NCI-H748 (cell line): Measurements from ENCODE around the gene UBXN10.

Source experiments
- DNase-seq: peaks from one replicate; lab custom pipeline; 2025; ENCODE audit not compliant: unreplicated experiment; lab: John Stamatoyannopoulos, UW

The UBXN10 gene

DNA sequence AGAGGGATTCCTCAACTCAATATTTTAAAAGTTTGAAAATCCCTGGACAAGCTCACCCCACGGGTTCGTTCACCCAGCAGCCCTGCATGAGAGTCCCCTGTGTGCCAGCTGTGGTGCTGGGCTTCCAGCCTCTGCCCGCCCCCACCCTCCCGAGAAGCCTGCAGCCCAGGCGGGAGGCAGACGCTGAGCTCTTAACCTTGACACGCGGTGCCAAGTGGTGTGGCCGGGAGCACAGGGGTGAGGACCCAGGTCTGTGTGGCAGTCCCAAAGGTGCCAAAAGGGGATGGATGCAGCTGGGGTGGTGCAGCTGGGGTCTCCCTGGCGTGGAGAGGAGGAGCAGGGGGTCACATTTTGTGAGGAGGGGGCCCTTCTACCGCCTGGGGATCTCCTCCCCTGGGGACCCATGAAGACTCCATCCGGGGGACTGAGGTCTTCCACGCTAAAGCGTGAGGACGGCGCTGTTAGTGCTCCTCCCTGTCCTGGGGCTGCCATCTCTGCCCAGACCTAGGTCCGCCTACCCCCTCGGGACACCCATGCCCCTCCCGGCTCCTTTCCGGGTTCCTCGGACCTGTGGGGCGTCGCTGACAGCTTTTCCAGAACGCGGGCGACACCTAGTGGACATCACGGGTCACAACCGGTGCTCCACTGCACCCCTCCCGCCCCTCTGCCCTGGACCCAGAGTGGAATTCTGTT is 33.8 kb upstream of the UBXN10 start:
- DNase-seq, result peak; percentile 63

DNA sequence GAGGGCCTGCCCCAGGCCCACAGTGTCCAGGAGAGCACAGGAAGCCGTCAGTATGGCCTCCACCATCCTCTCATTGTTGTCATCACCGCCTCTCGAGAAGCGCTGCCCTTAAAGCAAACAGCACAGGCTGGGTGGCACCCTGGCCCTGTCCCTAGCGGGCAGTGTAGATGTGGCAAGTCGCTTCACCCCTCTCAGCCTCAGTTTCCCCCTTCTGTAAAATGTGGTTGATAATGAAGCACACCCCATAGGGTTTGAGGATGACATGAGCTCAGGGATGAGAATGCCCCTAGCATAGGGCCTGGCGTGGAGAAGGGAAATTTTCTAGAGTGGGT is 33.3 kb upstream of the UBXN10 start:
- no peak for DNase-seq

DNA sequence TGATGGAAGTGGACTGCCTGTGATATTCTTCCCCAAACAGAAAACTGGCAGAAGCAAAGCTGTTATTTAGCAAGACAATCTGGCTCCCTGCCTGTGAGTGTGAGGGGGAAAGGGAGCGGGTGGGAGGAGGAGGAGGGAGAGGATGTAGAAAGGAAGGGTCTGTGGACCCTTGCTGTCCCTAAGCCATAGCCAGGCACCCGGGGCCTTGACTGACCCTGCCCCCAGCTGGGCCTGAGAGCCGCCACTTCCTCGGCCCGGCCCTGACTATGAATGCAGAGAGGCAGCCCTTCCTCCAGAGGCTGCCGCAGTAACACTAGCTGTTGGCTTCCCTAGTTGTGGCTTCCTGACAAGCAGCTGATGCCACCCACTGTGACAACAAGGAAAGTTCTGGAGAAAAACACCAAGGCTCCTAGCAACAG is 32.9 kb upstream of the UBXN10 start:
- DNase-seq, result no peak

DNA sequence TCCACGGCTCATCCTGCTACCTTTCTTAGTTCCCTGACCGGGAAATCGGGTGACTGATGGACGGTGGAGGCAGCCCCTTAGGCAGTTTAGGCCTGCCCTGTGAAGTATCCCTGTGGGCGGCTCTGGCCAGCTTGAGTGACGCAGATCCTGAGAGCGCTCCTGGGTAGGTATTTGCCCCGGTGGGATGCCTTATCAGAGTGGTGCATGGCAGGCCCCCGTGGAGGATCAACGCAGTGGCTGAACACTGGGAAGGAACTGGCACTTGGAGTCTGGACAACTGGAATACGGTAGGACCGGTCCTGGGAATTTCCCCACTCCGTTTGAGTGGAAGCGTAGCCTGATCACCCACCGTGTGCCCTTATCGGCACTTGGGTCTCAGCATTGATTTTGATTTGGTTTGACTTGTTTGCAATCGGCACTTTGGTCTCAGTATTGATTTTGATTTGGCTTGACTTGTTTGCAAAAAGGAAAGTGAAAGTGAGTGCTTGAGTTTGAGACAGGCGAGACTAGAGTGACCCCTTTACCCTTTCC is 31.5 kb upstream of the UBXN10 start:
- DNase-seq, result no peak

DNA sequence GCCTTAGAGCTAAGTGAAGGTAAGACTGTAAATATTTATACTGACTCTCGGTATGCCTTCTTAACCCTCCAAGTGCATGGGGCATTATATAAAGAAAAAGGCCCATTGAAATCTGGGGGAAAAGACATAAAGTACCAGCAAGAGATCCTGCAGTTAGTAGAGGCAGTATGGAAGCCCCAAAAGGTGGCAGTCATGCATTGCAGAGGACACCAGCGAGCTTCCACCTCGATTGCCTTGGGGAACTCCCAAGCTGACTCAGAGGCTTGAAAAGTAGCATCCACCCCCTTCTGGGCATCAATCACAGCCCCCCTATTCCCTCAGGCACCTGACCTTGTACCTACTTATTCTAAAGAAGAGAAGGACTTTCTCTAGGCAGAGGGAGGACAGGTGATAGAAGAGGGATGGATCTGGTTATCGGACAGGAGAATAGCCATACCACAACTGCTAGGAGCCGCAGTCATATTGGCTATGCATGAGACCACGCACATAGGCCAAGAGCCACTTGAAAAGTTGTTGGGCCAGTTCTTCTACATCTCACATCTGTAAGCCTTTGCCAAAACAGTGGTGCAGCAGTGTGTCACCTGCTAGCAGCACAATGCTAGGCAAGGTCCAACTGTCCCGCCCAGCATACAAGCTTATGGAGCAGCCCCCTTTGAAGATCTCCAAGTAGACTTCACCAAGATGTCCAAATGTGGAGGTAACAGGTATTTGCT is 27.4 kb upstream of the UBXN10 start:
- DNase-seq, result no peak

DNA sequence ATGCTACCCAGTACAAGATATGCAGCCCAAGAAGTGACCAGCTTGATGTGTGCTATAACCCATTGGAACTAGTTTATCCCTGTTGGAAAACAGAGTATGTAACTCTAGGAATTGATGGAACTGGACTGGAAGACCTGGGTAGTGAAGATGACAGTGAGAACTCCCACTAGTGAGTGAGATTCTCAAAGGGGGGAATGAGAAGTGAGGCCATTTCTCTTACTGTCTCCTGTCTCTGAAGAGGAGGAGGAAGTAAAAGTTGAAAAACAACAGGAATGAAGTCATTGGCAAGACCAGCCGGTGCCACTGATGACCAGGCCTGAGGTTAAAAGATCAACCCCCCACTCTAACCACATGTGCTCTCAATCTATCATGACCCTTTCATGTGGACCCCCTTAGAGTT is 25.9 kb upstream of the UBXN10 start:
- DNase-seq, result no peak

DNA sequence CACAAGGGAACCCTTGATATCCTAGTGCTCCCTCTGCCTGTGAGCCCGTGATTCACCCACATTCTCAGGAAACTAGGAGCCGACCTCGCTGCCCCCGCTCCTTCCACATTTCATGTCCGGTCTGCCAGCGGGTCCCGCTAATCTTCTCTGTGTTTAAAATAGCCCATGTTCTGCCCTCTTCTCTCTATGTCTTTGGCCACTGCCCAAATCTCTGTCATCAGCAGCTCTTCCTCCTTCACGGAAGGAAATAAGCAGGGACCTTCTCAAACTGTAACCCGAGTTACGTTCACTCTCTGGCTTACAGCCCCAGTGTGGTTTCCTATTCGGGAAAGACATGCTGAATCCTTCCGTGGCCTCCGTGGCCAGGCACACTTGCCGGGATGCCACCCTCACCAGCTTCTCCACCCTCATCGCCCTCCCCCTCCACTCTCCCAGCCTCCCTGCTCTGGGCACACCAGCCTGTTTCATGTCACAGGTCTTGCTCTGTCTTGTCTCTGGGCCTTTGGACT is 21.1 kb upstream of the UBXN10 start:
- DNase-seq, result no peak

DNA sequence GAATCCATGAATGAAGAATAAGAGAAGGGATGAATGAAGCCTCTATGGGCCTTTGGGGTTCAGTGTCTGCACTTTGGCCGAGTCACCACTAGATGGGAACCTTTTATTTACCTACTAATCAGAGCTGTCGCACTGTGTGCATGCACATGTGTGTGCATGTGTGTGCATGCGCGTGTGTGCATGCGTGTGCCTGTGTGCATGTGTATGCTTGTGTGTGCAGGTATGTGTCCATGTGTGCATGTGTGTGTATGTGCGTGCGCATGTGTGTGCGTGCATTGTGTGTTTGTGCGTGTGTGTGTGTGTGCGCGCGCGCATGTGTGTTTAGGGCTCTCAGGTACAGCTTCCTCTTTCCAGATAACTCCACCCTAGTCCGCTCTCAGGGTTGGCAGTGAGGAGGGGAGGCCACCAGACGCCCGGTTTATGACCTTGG is 20.4 kb upstream of the UBXN10 start:
- DNase-seq, result peak; percentile 5

DNA sequence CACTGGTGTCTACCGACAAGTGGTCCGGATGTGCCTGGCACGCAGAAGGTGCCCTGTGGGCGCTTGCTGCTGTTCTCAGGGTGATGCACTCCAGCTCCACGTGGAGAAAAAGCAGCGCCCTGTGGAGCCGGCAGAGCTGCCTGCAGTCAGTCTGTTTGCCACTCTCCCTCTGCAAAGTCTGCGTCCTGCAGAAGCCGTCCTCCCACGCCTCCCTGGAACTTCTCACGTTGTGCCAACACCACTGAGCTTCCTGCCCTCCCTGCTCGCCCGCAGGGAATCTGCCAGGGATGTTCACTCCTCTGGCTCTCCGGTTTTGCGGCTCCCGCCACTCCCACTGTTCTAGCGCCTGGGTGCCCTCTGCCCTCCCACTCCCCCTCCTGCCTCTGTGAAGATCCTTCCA is 19.8 kb upstream of the UBXN10 start:
- DNase-seq, result no peak

DNA sequence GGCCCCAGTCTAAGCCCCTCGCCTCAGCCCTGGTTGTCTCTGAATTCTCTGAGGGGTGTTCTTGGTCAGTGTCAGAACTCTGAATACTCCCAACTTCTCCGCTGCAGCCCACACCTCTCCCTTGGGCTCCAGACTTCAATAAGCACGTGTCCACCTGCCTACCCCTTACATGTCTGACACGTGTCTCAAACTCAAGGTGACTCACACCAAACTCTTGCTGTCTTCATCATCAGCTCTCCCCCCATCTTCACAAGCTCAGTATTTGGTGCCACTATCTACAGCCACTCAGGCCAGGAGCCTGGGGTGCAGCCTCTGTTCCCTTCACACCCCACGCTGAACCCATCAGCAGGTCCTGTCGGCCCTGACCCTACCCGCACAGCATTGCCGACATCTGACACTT is 18.8 kb upstream of the UBXN10 start:
- DNase-seq, result no peak

DNA sequence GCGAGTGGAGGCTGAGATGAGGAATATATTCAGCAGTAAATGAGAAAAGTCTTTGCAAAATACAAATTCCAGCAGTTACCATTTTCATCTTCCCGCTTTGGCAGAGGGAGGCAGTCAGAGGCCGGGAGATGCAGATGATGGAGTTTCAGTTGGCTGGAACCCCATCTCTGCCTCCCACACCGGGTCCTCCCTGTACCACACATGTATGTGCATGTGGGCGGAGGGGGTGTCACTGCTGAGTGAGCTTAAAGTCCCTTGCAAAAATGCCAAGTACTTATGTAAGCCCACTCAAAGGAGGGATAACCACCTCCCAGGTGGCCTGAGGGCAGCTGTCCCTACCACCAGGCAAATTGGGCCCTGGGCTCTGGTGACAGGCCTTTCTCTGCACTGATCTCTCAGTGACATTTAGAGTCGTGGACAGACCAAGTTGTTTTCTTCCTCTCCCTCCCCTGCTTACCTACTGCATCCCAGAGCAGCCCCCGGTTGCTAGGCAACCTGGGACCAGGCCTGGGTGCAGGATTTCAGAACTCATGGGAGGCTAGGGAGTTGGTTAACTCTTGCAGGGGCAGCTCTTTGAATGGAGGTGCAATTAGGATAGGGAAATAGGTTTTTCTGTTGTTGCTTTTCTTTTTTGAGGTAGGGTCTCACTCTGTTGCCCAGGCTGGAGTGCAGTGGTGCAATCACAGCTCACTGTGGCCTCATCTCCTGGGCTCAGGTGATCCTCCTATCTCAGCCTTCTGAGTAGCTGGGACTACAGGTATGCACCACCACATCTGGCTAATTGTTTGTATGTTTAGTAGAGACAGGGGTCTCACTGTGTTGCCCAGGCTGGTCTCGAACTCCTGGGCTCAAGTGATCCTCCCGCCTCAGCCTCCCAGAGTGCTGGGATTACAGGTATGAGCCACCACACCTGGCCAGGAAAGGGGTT is 17.1 kb upstream of the UBXN10 start:
- DNase-seq, result peak; percentile 17

DNA sequence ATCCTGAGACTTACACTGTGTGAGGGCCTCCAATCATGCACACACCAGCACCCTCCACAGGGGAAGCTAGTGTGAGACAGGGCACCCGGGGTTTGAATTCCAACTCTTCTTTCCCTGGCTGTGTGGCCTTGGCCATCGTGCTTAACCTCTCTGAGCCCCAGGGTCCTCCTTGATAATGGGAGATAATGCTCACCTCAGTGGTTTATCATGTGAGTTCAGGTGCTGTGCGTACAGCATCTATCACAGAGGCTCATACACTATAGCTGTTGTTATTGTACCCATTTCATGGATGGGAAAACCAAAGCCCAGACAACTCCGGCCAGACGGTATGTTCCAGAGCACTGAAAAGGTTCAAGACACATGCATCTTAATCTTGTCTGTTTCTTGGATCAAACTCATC is 16.0 kb upstream of the UBXN10 start:
- DNase-seq, result no peak

DNA sequence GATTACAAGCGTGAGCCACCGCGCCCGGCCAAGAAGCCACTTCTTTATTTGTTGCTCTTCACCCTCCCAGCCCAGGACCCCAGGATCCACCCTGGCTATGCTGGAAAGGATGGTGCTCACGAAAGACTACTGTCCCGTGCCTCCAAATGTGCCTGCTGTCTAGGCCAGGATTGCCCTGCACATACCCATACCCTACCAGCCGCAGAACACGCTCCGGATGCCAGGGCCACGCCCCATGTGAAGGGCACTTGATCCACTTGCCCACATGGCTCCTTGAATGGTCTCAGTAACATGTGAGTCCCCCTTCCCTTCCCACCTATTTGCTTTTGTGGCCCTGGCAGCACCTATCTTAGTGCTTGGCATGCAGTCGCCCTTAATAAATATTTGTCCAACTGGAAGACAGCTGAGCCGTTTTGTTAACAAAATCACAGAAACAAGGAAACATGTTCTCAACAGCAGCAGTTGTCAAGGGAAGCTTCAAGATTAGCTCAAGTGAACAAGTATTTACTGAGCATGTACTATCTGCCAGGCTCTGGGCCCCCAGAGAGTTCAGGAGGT is 13.8 kb upstream of the UBXN10 start:
- no peak for DNase-seq

DNA sequence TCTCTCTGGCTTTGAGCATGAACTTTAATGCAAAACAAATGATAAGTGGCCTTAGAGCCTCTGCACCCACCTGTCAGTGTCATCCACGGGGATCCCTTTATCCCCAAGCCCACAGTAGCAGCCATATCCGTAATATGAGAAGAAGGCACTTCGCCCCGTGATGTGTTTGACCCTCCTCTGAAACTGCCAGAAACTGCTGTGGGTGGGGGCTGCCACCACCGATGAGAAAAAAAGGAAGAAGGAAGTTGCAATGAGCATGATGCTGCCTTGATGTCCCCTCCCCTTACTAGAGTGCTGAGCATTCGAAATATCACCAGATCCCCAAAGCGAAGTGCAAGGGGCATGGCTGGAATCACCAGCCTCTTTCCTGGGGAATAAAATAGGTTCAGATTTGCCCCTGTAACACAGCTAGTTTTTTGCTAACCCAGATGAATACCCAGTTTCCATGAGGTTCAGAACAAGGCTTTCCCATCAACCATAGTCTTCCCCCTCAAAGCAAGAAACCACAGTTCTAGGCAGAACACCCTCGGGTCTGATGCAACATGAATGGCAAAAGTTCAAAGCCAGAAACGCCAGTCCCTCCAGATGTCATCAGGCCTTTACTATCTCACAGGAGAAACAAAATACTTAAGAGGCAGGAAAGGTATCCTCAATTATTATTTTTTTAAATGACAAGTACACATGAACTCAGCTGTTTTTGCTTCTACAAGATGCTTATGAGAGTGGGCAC is 10.8 kb upstream of the UBXN10 start:
- DNase-seq, result no peak

DNA sequence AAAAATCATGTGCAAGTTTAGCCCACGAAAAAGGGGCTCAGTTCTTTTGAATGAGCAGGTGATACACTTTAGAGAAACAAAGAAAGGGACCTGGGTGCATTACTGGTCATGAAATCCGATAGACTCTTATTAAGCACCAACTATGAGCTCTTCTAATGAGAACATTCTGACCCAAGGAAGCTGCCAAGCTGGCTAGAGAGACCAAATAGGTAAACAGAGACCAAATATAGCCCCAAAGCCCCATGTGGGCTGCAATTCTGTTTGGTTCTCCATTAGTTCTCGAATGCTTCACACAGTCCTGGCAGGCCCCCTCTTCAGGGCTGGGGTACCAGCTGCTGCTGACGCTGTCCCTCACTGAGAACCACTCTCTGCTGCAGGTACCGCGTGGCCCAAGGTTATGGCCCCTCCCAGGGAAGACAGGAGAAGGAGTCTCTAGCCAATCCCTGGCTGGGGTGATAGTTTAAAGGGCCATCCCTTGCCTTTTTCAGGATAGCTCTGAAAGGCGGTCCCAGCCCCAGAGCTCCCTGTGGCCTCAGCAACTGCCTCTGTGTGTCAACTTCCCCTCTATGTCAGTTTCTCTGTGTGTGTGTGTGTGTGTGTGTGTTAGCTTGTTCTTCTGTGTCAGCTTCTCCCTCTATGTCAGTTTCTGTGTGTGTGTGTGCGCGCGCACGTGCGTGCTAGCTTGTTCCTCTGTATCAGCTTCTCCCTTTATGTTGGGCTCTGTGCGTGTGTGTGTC is 7.1 kb upstream of the UBXN10 start:
- DNase-seq, result no peak

DNA sequence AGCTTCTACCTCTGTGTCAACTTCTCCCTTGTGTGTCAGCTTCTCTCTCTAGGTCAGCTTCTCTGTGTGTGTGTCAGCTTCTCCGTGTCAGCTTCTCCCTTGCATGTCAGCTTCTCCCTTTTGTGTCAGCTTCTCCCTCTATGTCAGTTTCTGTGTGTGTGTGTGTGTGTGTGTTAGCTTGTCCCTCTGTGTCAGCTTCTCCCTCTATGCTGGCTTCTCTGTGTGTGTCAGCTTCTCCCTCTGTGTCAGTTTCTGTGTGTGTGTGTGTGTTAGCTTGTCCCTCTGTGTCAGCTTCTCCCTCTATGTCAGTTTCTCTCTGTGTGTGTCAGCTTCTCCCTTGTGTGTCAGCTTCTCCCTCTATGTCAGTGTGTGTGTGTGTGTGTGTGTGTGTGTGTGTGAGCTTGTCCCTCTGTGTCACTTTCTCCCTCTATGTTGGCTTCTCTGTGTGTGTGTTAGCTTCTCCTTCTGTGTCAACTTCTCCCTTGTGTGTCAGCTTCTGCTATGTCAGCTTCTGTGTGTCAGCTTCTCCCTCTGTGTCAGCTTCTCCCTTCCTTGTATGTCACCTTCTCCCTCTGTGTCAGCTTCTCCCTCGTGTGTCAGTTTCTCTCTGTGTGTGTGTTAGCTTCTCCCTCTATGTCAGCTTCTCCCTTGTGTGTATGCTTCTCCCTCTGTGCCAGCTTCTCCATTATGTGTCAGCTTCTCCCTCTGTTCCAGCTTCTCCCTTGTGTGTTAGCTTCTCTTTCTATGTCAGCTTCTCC is 6.3 kb upstream of the UBXN10 start:
- no peak for DNase-seq

DNA sequence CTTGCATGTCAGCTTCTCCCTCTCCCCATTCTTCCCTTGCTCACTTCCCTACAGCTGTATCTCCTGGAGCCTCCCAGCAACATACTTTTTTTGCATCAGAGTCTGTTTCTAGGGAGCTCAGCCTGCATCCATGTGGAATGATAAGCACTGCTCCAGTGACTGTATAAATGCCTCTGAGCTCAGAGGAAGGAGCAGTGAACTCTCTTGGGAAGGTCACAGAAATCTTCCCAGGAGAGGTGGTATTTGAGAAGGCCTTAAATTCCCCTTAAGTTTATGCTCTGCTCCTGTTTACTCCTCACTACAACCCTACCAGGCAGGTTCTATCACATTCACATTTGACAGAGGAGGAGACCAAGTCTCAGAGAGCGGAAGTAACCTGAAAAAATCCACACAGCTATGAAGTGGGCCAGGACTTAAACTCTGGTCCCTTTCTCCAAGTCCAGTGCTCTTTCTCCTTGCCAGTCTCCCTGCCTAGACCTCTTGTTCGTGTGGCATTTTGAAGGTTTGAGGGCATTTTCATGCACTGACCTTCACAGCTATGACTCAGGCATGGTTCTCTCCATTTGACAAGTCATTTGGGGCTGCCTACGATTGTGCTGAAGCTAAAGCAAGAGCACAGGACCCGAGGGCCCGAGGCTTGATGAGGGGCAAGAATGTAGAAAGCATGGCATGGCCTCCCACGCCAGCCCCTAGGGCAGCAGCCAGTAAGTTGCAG is 5.6 kb upstream of the UBXN10 start:
- DNase-seq, result no peak

DNA sequence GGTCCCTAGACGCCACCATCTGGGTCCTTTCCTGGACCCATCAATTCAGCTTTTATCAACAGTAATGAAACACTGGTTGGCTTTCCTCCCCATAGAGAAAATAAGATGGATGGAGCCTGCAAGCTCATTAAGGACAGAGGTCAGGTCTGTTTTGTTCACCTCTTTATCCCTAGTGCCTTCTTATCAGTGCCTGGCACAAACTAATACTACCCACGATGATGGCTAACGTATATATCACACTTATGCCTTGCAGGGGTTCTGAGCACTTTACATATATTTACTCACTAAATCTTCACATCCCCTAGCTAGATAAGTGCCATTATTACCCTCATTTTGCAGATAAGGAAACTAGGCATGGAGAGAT is 5.1 kb upstream of the UBXN10 start:
- DNase-seq, result no peak
